WI38 (cell line): ENCODE data around the gene FAAH2.

Source experiments
- H3K4me3 ChIP-seq: 2 replicates; pipeline ENCODE4 v1.5.1; 2011; ENCODE audit warnings: low read depth, mild to moderate bottlenecking, control low read depth, low read length
- TF ChIP-seq, protein P1 (sequence below): IDR thresholded peaks from 2 replicates; pipeline ENCODE4 v1.5.1; 2012; ENCODE audit warnings: low read depth, mild to moderate bottlenecking, control low read depth, low read length

Gene FAAH2, protein sequence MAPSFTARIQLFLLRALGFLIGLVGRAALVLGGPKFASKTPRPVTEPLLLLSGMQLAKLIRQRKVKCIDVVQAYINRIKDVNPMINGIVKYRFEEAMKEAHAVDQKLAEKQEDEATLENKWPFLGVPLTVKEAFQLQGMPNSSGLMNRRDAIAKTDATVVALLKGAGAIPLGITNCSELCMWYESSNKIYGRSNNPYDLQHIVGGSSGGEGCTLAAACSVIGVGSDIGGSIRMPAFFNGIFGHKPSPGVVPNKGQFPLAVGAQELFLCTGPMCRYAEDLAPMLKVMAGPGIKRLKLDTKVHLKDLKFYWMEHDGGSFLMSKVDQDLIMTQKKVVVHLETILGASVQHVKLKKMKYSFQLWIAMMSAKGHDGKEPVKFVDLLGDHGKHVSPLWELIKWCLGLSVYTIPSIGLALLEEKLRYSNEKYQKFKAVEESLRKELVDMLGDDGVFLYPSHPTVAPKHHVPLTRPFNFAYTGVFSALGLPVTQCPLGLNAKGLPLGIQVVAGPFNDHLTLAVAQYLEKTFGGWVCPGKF

DNA sequence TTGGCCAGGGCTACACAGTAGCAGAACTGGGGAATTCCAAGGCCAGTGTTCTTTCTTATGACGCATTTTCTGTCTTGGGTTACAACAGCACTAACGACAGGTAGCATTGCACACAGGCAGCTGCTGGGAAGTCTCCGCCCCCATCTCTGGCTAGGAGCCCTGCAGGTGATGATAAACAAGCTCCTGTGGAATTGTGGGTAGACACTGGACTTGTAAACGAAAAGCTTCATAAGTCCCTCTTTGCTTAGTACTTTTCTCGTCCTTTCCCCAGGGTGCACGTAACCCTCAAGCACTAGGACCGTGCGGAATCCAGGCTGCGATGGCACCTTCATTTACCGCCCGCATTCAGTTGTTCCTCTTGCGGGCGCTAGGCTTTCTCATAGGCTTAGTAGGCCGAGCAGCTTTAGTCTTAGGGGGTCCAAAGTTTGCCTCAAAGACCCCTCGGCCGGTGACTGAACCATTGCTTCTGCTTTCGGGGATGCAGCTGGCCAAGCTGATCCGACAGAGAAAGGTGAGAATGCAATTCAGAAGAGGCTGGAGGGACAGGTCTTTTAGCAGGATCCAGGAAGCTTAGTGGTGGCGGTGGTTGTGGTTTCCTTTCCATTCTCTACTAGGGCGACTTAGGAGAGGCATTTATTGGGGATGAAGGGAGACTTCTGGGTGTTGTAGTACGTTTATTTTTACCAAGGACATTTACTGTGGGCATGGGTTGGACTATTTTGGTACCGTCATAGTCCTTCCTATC lies at the start of gene FAAH2:
FAAH2 (plus strand) TSS at position 200 of the 745 bp plus-strand sequence; CDS start at position 320, 120 bp downstream.
- TF ChIP-seq, protein P1, sequence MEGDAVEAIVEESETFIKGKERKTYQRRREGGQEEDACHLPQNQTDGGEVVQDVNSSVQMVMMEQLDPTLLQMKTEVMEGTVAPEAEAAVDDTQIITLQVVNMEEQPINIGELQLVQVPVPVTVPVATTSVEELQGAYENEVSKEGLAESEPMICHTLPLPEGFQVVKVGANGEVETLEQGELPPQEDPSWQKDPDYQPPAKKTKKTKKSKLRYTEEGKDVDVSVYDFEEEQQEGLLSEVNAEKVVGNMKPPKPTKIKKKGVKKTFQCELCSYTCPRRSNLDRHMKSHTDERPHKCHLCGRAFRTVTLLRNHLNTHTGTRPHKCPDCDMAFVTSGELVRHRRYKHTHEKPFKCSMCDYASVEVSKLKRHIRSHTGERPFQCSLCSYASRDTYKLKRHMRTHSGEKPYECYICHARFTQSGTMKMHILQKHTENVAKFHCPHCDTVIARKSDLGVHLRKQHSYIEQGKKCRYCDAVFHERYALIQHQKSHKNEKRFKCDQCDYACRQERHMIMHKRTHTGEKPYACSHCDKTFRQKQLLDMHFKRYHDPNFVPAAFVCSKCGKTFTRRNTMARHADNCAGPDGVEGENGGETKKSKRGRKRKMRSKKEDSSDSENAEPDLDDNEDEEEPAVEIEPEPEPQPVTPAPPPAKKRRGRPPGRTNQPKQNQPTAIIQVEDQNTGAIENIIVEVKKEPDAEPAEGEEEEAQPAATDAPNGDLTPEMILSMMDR: no peak
- H3K4me3 ChIP-seq: no peak within 1 kb of the TSS

DNA sequence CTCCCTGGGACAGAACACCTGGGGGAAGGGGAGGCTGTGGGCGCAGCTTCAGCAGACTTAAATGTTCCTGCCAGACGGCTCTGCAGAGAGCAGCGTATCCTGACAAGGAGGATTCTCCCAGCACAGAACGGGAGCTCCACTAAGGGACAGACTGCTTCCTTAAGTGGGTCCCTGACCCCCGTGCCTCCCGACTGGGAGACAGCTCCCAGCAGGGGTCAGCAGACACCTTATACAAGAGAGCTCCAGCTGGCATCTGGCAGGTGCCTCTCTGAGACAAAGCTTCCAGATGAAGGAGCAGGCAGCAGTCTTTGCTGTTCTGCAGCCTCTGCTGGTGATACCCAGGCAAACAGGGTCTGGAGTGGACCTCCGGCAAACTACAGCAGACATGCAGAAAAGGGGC lies 44.5 kb upstream of the FAAH2 start:
- no peak overlapping the region for H3K4me3 ChIP-seq
- TF ChIP-seq, protein P1: no peak

DNA sequence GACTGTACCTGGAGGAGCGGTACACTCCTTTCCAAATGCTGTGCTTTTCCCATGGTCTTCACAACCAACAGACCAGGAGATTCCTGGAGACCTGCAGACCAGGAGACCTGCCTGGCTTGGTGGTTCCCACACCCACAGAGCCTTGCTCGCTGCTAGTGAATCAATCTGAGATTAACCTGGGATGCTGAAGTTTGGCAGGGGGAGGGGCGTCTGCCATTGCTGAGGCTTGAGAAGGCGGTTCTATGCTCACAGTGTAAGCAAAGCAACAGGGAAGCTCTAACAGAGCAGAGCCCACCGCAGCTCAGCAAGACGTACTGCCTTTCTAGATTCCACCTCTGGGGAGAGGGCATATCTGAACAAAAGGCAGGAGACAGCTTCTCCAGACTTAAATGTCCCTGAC lies 34.5 kb upstream of the FAAH2 start:
- TF ChIP-seq, protein P1: no peak
- H3K4me3 ChIP-seq: no peak overlapping the region

DNA sequence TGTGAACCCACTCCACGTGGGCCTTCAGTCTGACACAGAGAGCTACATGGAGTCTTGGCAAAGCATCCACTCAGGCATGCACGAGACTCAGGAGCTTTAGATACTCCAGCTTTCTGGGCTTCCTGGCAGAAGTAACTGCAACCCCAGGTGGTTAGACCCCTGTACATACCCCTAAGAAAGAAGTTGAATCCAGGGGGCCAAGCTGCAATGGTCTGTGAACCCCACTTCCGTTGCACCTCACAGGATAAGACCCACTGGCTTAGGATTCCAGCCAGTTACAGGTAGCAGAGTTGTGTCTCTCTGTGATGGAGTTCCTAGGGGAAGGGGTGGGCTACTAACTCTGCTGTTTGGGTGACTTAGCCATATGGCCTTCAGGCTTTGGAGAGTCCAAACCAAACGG lies 21.4 kb upstream of the FAAH2 start:
- H3K4me3 ChIP-seq: no peak overlapping the region
- TF ChIP-seq, protein P1: no peak

DNA sequence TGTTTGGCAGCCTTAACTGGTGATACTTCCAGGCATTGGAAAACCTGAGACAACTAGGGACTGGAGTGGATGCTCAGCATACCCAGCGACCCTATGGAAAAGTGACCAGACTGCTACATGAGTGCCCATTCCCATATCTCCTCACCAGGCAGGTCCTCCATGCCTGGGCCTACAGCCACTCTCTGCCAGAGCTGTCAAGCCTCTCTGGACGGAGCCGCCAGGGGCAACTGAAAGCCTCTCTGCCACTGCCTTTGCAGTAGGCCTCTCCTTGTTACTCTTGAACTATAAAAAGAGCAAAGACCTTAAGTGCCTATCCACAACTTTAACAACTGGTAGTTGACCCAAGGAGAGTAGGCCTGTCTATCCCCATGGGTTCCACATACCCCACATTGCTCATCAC lies 20.2 kb upstream of the FAAH2 start:
- TF ChIP-seq, protein P1: no peak

DNA sequence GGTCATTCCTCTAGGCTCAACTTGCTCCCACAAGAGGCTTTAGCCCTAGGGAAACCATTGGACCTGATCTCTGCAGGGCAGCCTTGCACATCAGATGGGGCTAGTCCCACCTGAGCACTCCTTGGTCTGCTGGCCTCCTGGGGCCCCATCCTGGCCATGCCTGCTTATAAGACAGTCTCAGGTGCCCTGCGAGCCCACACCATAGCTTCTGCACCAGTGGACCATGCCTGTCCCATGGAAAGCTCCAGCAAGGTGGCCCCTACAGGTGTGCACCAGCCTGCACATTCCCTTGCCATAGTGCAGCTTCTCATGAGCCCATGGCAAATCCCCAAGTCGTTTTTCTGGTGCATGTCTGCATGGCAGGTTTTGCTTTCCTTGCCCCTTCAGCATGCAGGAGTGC lies 19.6 kb upstream of the FAAH2 start:
- TF ChIP-seq, protein P1: no peak

More for the DNA sequence above, 20.2 kb upstream of the FAAH2 start:
- H3K4me3 ChIP-seq: no peak overlapping the region

DNA sequence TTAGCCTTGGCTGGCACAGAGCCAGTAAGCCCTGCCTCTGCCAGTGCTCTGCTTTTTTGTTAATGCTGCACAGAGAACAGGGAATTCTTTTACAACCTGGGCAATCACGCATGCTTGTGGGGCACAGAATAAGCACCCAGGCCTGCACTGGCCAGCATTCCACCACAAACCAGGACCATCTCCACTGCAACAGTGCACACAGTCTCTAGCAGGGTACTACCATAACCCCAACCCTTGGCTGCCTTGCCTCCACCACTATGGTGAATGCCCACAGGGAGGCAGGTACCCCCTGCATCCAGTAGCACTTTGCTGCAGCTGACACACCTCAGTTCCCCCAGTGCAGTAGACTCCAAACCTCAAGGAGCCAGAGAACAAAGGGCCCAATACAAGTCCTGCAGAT lies 19.2 kb upstream of the FAAH2 start:
- no peak overlapping the region for H3K4me3 ChIP-seq
- TF ChIP-seq, protein P1: no peak

More for the DNA sequence above, 19.6 kb upstream of the FAAH2 start:
- no peak overlapping the region for H3K4me3 ChIP-seq
